HCT116 (cell line): ENCODE measurements around the gene STK32C. TPM values are rescaled to one million over a fixed set of nuclear protein-coding genes. Genes with fewer than 3 reads are reported as not detected.

Experiments used
- ATAC-seq: fragments of 200-7000 bp; cut with Tn5 transposase; 2 replicates; pipeline ENCODE4 v1.9.1; 2020; ENCODE audit warnings: mild to moderate bottlenecking, moderate library complexity
- BruUV-seq: library from RNA; stranded (reverse); fragments of 400-500 nt; replicated peaks from 2 replicates; lab custom pipeline; 2021; lab: Mats Ljungman, UMichigan
- CTCF ChIA-PET: fragments of 300-600 bp; sonication (Branson Sonifier 250); formaldehyde crosslinking; loops from one replicate; lab custom pipeline; 2021; ENCODE audit warnings: antibody characterized with exemption; lab: Charles Lee
- POLR2A ChIA-PET: fragments of 300-600, 350-600 bp; sonication (Branson Sonifier 250); formaldehyde crosslinking; loops from one replicate; lab custom pipeline; 2021; ENCODE audit warnings: antibody characterized with exemption; lab: Charles Lee
- RAD21 ChIA-PET, 2 experiments: fragments of 300-600 bp; sonication (Branson Sonifier 250); formaldehyde crosslinking; loops; one replicate each; lab custom pipeline; 2023; ENCODE audit warnings: low total read pairs in 2 of 2; ENCODE audit not compliant: uncharacterized antibody in 2 of 2, unreplicated experiment in 2 of 2, low non-redundant PET in 1 of 2; lab: Charles Lee
- DNase-seq: peaks from one replicate; pipeline ENCODE4 v3.0.0-alpha.2; 2010; ENCODE audit warnings: low read depth, low spot score
- H2AFZ ChIP-seq: fragments of 200-600 bp; shearing (Covaris generic), sonication (generic); 2 replicates; pipeline ENCODE4 v1.6.1; 2017; ENCODE audit warnings: low read depth, mixed run types, mixed read lengths, antibody characterized with exemption, low read length; ENCODE audit not compliant: poor library complexity, severe bottlenecking
- H3K27ac ChIP-seq: 2 replicates; pipeline ENCODE4 v1.5.1; 2012; ENCODE audit warnings: low read depth, low read length
- H3K27me3 ChIP-seq: fragments of 200-600 bp; sonication (generic); 2 replicates; pipeline ENCODE4 v1.6.1; 2016; ENCODE audit warnings: mixed run types, low read length, mixed read lengths; ENCODE audit not compliant: insufficient read depth
- H3K36me3 ChIP-seq, 2 experiments: fragments of 200-500 bp in 1 of 2; fragments of 200-600 bp in 1 of 2; sonication (Bioruptor generic) in 1 of 2; sonication (generic) in 1 of 2; 2 replicates each; pipeline versions ENCODE4 v1.5.1 to v1.6.1; 2014 to 2016; ENCODE audit warnings: low read length in 2 of 2, inconsistent platforms in 1 of 2, mixed read lengths in 1 of 2, mixed run types in 1 of 2; ENCODE audit not compliant: insufficient read depth in 2 of 2, control insufficient read depth in 1 of 2
- H3K4me1 ChIP-seq, 2 experiments: fragments of 200-600 bp in 1 of 2; sonication (generic) in 1 of 2; 2 replicates each; pipeline versions ENCODE4 v1.5.1 to v1.6.1; 2012 to 2017; ENCODE audit warnings: low read length in 2 of 2, inconsistent platforms in 1 of 2, mild to moderate bottlenecking in 1 of 2, mixed read lengths in 1 of 2, mixed run types in 1 of 2, moderate library complexity in 1 of 2; ENCODE audit not compliant: insufficient read depth in 2 of 2, control insufficient read depth in 1 of 2
- H3K4me2 ChIP-seq: fragments of 200-600 bp; sonication (generic); 2 replicates; pipeline ENCODE4 v1.6.1; 2017; ENCODE audit warnings: mixed run types, low read length, mixed read lengths
- H3K4me3 ChIP-seq, 2 experiments: fragments of 200-600 bp in 1 of 2; sonication (generic) in 1 of 2; replicated peaks in 1 of 2; 2 replicates each; pipeline ENCODE4 v1.5.1; 2011 to 2016; ENCODE audit warnings: low read length in 2 of 2, control low read depth in 1 of 2, low read depth in 1 of 2, mild to moderate bottlenecking in 1 of 2, mixed read lengths in 1 of 2, mixed run types in 1 of 2
- H3K79me2 ChIP-seq: fragments of 200-600 bp; sonication (generic); 2 replicates; pipeline ENCODE4 v1.6.1; 2017; ENCODE audit warnings: mild to moderate bottlenecking, mixed run types, low read length, moderate library complexity, mixed read lengths; ENCODE audit not compliant: insufficient read depth
- H3K9ac ChIP-seq: fragments of 200-600 bp; sonication (generic); 2 replicates; pipeline ENCODE4 v1.6.1; 2016; ENCODE audit warnings: low read length, mixed read lengths
- H3K9me2 ChIP-seq: fragments of 200-600 bp; sonication (generic), shearing (Covaris generic); 2 replicates; pipeline ENCODE4 v1.6.1; 2017; ENCODE audit warnings: mixed run types, mild to moderate bottlenecking, moderate library complexity; ENCODE audit not compliant: insufficient read depth
- H3K9me3 ChIP-seq, 2 experiments: fragments of 200-500 bp in 1 of 2; fragments of 200-600 bp in 1 of 2; sonication (Bioruptor generic) in 1 of 2; sonication (generic) in 1 of 2; 2 replicates each; pipeline ENCODE4 v1.6.1; 2014 to 2017; ENCODE audit warnings: low read length in 2 of 2, mixed read lengths in 2 of 2, inconsistent platforms in 1 of 2, low read depth in 1 of 2, mild to moderate bottlenecking in 1 of 2, mixed run types in 1 of 2, moderate library complexity in 1 of 2; ENCODE audit not compliant: control insufficient read depth in 1 of 2, insufficient read depth in 1 of 2
- H4K20me1 ChIP-seq: fragments of 200-600 bp; sonication (generic), shearing (Covaris generic); 2 replicates; pipeline ENCODE4 v1.6.1; 2017; ENCODE audit warnings: mixed run types, mild to moderate bottlenecking, moderate library complexity; ENCODE audit not compliant: insufficient read depth
- ATF3 ChIP-seq: IDR thresholded peaks from 2 replicates; pipeline ENCODE4 v1.6.1; 2012
- CEBPB ChIP-seq: IDR thresholded peaks from 2 replicates; pipeline ENCODE4 v1.6.1; 2012; ENCODE audit warnings: low read depth
- ELF1 ChIP-seq: IDR thresholded peaks from 2 replicates; pipeline ENCODE4 v1.6.1; 2012; ENCODE audit warnings: low read depth, borderline replicate concordance
- EZH2 ChIP-seq: fragments of 200-600 bp; sonication (generic); IDR thresholded peaks from 2 replicates; pipeline ENCODE4 v1.6.1; 2017; ENCODE audit warnings: antibody characterized with exemption, mixed run types
- POLR2AphosphoS5 ChIP-seq: IDR thresholded peaks from 2 replicates; pipeline ENCODE4 v1.6.1; 2011; ENCODE audit warnings: mild to moderate bottlenecking, low read depth, low read length, moderate library complexity
- SP1 ChIP-seq: IDR thresholded peaks from 2 replicates; pipeline ENCODE4 v1.6.1; 2012; ENCODE audit warnings: low read depth
- SRF ChIP-seq: IDR thresholded peaks from 2 replicates; pipeline ENCODE4 v1.6.1; 2012; ENCODE audit warnings: low read depth
- ZFX ChIP-seq: fragments of 450-650 bp; IDR thresholded peaks from 2 replicates; pipeline ENCODE4 v1.6.1; 2017
- ZNF274 ChIP-seq: fragments of 200-500 bp; sonication (Bioruptor generic); IDR thresholded peaks from 2 replicates; pipeline ENCODE4 v1.6.1; 2014; ENCODE audit warnings: mild to moderate bottlenecking, low read depth, low read length, inconsistent platforms
- intact Hi-C: fragments of 100-400 bp; cut with micrococcal nuclease; formaldehyde crosslinking; loops from 2 replicates; pipeline ENCODE4 v1.10.0; 2022
- total RNA-seq: library from RNA; stranded (reverse); gene quantifications from one replicate; pipeline ENCODE4 v1.2.1, GENCODE V29; 2021; ENCODE audit not compliant: unreplicated experiment
- TF ChIP-seq, protein P1 (sequence below): IDR thresholded peaks from 2 replicates; pipeline ENCODE4 v1.6.1; 2012
- TF ChIP-seq, protein P2 (sequence below): IDR thresholded peaks from 2 replicates; pipeline ENCODE4 v1.6.1; 2011; ENCODE audit warnings: mild to moderate bottlenecking, low read length, moderate library complexity; ENCODE audit not compliant: insufficient replicate concordance; ENCODE audit errors: extremely low read depth

Gene STK32C
- total RNA-seq, 1 experiment from 2014 or later: 29.7 TPM

- TF ChIP-seq ATF3 (no peak), ELF1 (no peak), SRF (no peak), ZFX (no peak)
- TF ChIP-seq, protein P1, sequence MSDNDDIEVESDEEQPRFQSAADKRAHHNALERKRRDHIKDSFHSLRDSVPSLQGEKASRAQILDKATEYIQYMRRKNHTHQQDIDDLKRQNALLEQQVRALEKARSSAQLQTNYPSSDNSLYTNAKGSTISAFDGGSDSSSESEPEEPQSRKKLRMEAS: no peak
- TF ChIP-seq, all 23 proteins: peak for 0
Observed at GRCh38 chr10:132350946-132351345, 43.2 kb upstream of the STK32C start (continued).

DNA sequence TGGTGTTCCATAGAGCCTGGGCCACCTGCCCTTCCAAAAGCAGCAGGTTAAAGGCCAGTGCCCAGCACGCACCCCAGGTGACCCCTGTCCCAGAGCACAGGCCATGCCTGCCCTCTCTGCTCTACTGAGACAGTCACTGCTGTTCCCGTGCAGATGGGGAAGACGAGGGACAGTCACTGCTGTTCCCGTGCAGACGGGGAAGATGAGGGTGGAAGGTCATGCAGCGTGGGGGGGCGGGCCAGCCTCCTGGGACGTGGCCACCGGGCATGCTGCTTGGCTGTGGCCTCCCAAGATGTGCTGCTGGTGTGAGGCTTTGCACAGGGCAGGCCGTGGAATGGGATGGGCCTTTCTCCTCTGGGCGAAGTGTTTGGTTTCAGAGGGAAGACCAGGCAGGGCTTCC is 42.6 kb upstream of the STK32C start:
- TF ChIP-seq EZH2 (no peak), SP1 (no peak), ZNF274 (no peak), ATF3 (no peak), SRF (no peak), POLR2AphosphoS5 (no peak), CEBPB (no peak), ELF1 (no peak)
- TF ChIP-seq, protein P2, sequence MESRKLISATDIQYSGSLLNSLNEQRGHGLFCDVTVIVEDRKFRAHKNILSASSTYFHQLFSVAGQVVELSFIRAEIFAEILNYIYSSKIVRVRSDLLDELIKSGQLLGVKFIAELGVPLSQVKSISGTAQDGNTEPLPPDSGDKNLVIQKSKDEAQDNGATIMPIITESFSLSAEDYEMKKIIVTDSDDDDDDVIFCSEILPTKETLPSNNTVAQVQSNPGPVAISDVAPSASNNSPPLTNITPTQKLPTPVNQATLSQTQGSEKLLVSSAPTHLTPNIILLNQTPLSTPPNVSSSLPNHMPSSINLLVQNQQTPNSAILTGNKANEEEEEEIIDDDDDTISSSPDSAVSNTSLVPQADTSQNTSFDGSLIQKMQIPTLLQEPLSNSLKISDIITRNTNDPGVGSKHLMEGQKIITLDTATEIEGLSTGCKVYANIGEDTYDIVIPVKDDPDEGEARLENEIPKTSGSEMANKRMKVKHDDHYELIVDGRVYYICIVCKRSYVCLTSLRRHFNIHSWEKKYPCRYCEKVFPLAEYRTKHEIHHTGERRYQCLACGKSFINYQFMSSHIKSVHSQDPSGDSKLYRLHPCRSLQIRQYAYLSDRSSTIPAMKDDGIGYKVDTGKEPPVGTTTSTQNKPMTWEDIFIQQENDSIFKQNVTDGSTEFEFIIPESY: no peak
- TF ChIP-seq, all 23 proteins: peak for 0
- H3K4me3 ChIP-seq: no peak overlapping the region
- H3K27ac ChIP-seq: no peak overlapping the region
- no peaks in the 10 kb centered on the region for H3K36me3 ChIP-seq
- no peaks in the 10 kb centered on the region for H3K79me2 ChIP-seq
- no peak overlapping the region for H2AFZ ChIP-seq
- ChIA-PET POLR2A (no interaction called here), CTCF (no interaction called here), RAD21 (no interaction called here)
- no peaks in the 10 kb centered on the region for H3K27me3 ChIP-seq
- no peaks in the 10 kb centered on the region for H4K20me1 ChIP-seq
- no peak overlapping the region for H3K9ac ChIP-seq
- no peaks in the 10 kb centered on the region for H3K9me3 ChIP-seq
- intact Hi-C loops: no loop called here
- H3K4me1 ChIP-seq: no peaks in the 10 kb centered on the region
- H3K4me2 ChIP-seq: no peak overlapping the region
- DNase-seq (no peak), ATAC-seq (no peak)
- no TSS peak for BruUV-seq
- no peaks in the 10 kb centered on the region for H3K9me2 ChIP-seq
